ENCODE results near the gene MYO6.

The MYO6 gene

DNA sequence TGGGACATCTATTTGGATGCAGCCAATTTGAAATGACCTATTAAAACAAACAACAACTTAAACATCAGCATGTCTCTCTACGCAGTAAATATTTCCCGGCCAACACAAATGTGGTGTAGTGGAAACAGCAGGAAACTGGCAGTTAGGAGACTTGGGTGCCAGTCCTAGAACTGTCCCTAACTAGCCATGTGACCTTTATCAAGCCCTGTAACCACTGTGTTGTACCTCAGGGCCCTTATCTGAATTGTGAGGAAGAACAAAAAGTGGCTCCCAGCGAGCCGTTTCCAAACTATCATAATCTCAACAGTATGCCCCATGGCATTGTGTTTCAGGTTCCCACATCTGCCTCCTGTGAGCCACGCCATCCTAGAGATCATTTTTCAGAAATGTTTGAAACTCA lies 198.9 kb downstream of the MYO6 start:
- no peak for DNase-seq (ENCODE audit: low read depth)

- no peak for DNase-seq (ENCODE audit: low read depth)
These were observed 203.1 kb downstream of the MYO6 start for GRCh38 chr6:75952128-75952527.

- DNase-seq (ENCODE audit: low read depth): no peak
These were observed 214.5 kb downstream of the MYO6 start for GRCh38 chr6:75963569-75963968.

DNA sequence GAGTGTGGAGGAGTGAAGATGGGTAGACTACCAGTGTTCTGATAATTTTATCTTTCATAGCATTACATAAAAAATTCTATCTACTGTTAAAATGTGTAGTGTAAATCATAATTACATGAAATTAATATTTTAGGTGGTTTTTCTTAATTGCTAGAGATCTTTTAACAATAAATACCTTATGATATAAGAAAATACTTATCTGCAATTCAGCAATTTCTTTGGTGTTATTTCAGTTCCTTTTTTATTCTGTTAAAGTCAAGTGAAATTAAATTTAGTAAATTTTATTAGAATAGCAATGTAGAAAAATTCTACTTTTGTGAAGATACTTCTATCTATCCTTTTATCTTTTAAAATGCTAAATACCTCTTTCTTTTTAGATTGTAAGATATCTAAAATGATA lies 219.1 kb downstream of the MYO6 start:
- DNase-seq (ENCODE audit: low read depth): no peak
